Muscle of leg (tissue), 11 donors: ENCODE results near the gene C10orf71. TPM values are rescaled to one million over a fixed set of nuclear protein-coding genes. Genes with fewer than 3 reads are reported as not detected.

Source experiments
- DNase-seq: peaks from one replicate; pipeline ENCODE4 v3.0.0; 2013
- H3K27ac ChIP-seq: one replicate; pipeline ENCODE4 v1.5.1; 2013; ENCODE audit warnings: mild to moderate bottlenecking, low read length, control low read depth
- H3K27me3 ChIP-seq: one replicate; pipeline ENCODE4 v1.6.1; 2013; ENCODE audit warnings: low read length; ENCODE audit not compliant: control insufficient read depth, insufficient read depth
- H3K36me3 ChIP-seq: one replicate; pipeline ENCODE4 v1.6.1; 2013; ENCODE audit warnings: low read length; ENCODE audit not compliant: control insufficient read depth, insufficient read depth
- H3K4me1 ChIP-seq: one replicate; pipeline ENCODE4 v1.6.1; 2013; ENCODE audit warnings: low read length; ENCODE audit not compliant: control insufficient read depth, insufficient read depth
- H3K4me3 ChIP-seq: one replicate; pipeline ENCODE4 v1.5.1; 2013; ENCODE audit warnings: low read length, control low read depth
- H3K9me3 ChIP-seq: replicated peaks from 2 replicates; pipeline ENCODE4 v1.6.1; 2013; ENCODE audit warnings: low read depth, low read length; ENCODE audit not compliant: control insufficient read depth
- WGBS: methylation state at CpG from one replicate; pipeline ENCODE4 v1.1.5; 2013; ENCODE audit warnings: missing lambda C conversion rate; ENCODE audit not compliant: insufficient coverage; 5-methylcytosine and 5-hydroxymethylcytosine counted together
- polyA plus RNA-seq, 8 donors: library from polyadenylated mRNA; unstranded; fragments of 120-200 nt; gene quantifications; one replicate each; pipeline versions ENCODE4 v1.2.1 to v1.2.3, GENCODE V29; 2013; ENCODE audit warnings: inconsistent platforms in 1 of 8, low replicate concordance in 1 of 8; ENCODE audit not compliant: insufficient read length in 8 of 8, insufficient read depth in 1 of 8
- total RNA-seq: library from RNA; stranded (reverse); fragments of 120-200 nt; gene quantifications from one replicate; pipeline ENCODE4 v1.2.4, GENCODE V29; 2013

The C10orf71 gene
- total and polyA plus RNA-seq, 9 donors = 10.8 to 26.6 (median 20.9) TPM

DNA sequence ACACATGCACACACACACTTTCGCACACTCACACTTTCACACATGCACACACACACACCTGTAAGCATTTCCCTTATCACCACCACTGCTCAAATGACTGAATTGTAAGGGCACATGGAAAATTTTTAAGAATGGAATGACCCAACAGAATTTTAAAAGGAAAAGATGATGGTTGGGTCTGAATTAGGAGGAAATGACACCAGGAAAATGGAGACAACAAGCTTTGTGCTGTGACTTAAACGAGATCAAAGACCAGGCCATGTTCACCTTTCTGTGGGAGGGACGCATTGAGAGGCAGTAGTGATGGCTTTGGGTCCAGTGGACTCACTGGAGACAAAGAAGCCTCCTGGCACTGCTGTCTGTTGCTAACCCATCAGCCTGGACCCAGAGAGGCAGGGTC is 16.7 kb upstream of the C10orf71 start:
- Histone ChIP-seq H3K36me3 (no peaks in the 10 kb centered on the region), H3K4me3 (no peak overlapping the region), H3K4me1 (peaks cover 50% of the 10 kb centered on the region), H3K27me3 (no peaks in the 10 kb centered on the region), H3K27ac (peak overlapping the region; percentile 25), H3K9me3 (no peaks in the 10 kb centered on the region)
- no peak for DNase-seq
- WGBS = 55% methylated on average over 2 of the region's 3 CpGs

- H3K9me3 ChIP-seq = no peaks in the 10 kb centered on the region
- DNase-seq = peak; percentile 66
- no peaks in the 10 kb centered on the region for H3K36me3 ChIP-seq
- H3K27me3 ChIP-seq = no peaks in the 10 kb centered on the region
- H3K4me1 ChIP-seq = peaks cover 52% of the 10 kb centered on the region
- 18% methylated on average over 9 of the region's 12 CpGs for WGBS
- H3K4me3 ChIP-seq = no peak overlapping the region
- H3K27ac ChIP-seq = peak overlapping the region; percentile 70
Measured at GRCh38 chr10:49282879-49283341, 16.1 kb upstream of the C10orf71 start.

DNA sequence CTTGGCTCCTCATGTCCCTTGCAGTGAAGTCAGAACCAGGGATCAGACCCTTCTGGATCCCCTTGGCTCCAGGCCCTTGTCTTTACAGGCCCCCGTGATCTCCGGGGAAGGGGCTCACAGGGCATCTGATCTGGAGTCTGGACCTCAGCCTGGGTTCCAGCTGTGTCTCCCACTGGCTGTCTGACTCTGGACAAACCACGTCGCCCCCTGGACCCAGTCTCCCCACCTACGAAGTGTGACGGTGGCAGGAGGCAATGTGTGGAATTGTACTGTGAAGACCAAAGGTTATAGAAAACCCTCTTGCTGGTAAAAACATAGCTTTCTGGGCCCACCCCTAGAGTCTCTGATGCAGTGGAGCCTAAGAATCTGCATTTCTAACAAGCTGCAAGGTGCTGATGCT is 15.5 kb upstream of the C10orf71 start:
- peak overlapping the region; percentile 70 for H3K27ac ChIP-seq
- no peaks in the 10 kb centered on the region for H3K27me3 ChIP-seq
- WGBS = 95% methylated on average over 6 of the region's 6 CpGs
- peaks cover 52% of the 10 kb centered on the region for H3K4me1 ChIP-seq
- DNase-seq = no peak
- no peaks in the 10 kb centered on the region for H3K36me3 ChIP-seq
- H3K9me3 ChIP-seq = no peaks in the 10 kb centered on the region
- no peak overlapping the region for H3K4me3 ChIP-seq

GRCh38 chr10:49284356-49284755 is 14.6 kb upstream of the C10orf71 start:
- WGBS = 85% methylated on average over 4 of the region's 5 CpGs
- Histone ChIP-seq H3K27me3 (no peaks in the 10 kb centered on the region), H3K4me1 (peaks cover 49% of the 10 kb centered on the region), H3K9me3 (no peaks in the 10 kb centered on the region), H3K27ac (no peak overlapping the region), H3K36me3 (no peaks in the 10 kb centered on the region), H3K4me3 (no peak overlapping the region)
- no peak for DNase-seq

- H3K9me3 ChIP-seq = no peaks in the 10 kb centered on the region
- WGBS = 75% methylated on average over 1 of the region's 3 CpGs
- H3K27me3 ChIP-seq = no peaks in the 10 kb centered on the region
- DNase-seq = peak; percentile 73
- H3K4me1 ChIP-seq = peaks cover 44% of the 10 kb centered on the region
- no peaks in the 10 kb centered on the region for H3K36me3 ChIP-seq
- no peak overlapping the region for H3K4me3 ChIP-seq
- no peak overlapping the region for H3K27ac ChIP-seq
Measured at GRCh38 chr10:49285232-49285631, 13.7 kb upstream of the C10orf71 start.

DNA sequence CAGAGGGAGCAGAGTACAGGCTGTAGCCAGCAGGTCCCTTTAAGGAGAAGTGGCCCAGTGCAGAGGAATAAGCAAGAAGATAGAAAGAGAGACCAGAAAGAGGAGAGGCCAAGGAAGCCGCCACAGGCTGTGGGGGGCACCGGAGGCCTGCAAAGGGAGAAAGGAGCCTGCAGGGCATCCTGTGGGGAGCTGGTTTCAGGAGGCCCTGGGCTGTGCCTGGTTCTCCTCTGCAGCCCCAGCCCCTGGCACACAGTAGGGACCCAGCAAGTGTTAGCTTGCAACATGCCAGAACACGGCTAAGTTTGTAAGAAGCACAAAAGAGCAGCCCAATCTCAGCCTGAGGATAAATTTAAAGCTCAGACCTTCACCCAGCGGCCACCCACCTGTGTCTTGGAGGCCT is 12.3 kb upstream of the C10orf71 start:
- peaks cover 44% of the 10 kb centered on the region for H3K4me1 ChIP-seq
- H3K4me3 ChIP-seq = no peak overlapping the region
- H3K27ac ChIP-seq = no peak overlapping the region
- no peak for DNase-seq
- 68% methylated on average over 4 of the region's 4 CpGs for WGBS
- H3K27me3 ChIP-seq = no peaks in the 10 kb centered on the region
- no peaks in the 10 kb centered on the region for H3K36me3 ChIP-seq
- no peaks in the 10 kb centered on the region for H3K9me3 ChIP-seq

- WGBS = 73% methylated on average over 7 of the region's 9 CpGs
- DNase-seq = peak; percentile 57
- Histone ChIP-seq H3K4me3 (no peak overlapping the region), H3K4me1 (peaks cover 39% of the 10 kb centered on the region), H3K27ac (peak overlapping the region; percentile 43), H3K9me3 (no peaks in the 10 kb centered on the region), H3K27me3 (no peaks in the 10 kb centered on the region), H3K36me3 (no peaks in the 10 kb centered on the region)
Measured at GRCh38 chr10:49287689-49288340, 11.2 kb upstream of the C10orf71 start.

GRCh38 chr10:49288341-49289065 is 10.5 kb upstream of the C10orf71 start:
- H3K9me3 ChIP-seq = no peaks in the 10 kb centered on the region
- 84% methylated on average over 9 of the region's 10 CpGs for WGBS
- no peak overlapping the region for H3K4me3 ChIP-seq
- H3K27ac ChIP-seq = peak overlapping the region; percentile 42
- H3K36me3 ChIP-seq = no peaks in the 10 kb centered on the region
- peaks cover 32% of the 10 kb centered on the region for H3K4me1 ChIP-seq
- DNase-seq = no peak
- no peaks in the 10 kb centered on the region for H3K27me3 ChIP-seq

DNA sequence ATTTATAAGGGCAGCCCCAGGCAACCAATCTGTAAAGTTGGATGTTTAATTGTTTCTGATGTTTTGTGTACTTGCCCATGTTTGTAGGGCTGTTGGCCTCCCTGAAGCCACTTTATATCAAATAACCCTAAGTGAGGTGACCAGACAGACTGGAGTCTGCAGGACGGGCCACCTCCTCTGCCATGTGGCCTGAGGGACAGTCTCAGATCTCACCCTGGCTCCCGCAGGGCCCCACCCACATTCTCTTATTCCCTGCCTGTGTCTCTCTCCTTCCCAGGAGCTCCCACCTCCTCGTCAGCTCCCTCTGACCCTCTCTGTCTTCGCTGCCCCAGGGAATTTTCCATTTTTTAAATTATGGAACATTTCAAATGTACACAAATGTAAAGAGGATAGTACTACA is 9.5 kb upstream of the C10orf71 start:
- Histone ChIP-seq H3K36me3 (no peaks in the 10 kb centered on the region), H3K4me3 (no peak overlapping the region), H3K27me3 (no peaks in the 10 kb centered on the region), H3K4me1 (peaks cover 26% of the 10 kb centered on the region), H3K27ac (no peak overlapping the region), H3K9me3 (no peaks in the 10 kb centered on the region)
- DNase-seq = no peak
- 31% methylated on average over 2 of the region's 4 CpGs for WGBS

GRCh38 chr10:49290131-49290530 is 8.8 kb upstream of the C10orf71 start:
- no peak overlapping the region for H3K27ac ChIP-seq
- WGBS = no CpG with 5 or more reads among the region's 1 CpG

More at GRCh38 chr10:49290131-49290530, 8.8 kb upstream of the C10orf71 start:
- Histone ChIP-seq H3K36me3 (no peaks in the 10 kb centered on the region), H3K4me1 (peaks cover 31% of the 10 kb centered on the region), H3K9me3 (no peaks in the 10 kb centered on the region), H3K4me3 (no peak overlapping the region), H3K27me3 (no peaks in the 10 kb centered on the region)
- DNase-seq = peak; percentile 34
